GM11168 (cell line): Measurements from ENCODE around the gene EDEM1.

Source experiments
- in situ Hi-C: fragments of 300-500 bp; cut with MboI; formaldehyde crosslinking; loops from one replicate; pipeline ENCODE4 v1.12.0; 2022; ENCODE audit warnings: low sequenced_read_pairs; ENCODE audit not compliant: unreplicated experiment

EDEM1 gene

GRCh38 chr3:5197470-5198312, 10.2 kb downstream of the EDEM1 start:
- in situ Hi-C loops: no loop called here

DNA sequence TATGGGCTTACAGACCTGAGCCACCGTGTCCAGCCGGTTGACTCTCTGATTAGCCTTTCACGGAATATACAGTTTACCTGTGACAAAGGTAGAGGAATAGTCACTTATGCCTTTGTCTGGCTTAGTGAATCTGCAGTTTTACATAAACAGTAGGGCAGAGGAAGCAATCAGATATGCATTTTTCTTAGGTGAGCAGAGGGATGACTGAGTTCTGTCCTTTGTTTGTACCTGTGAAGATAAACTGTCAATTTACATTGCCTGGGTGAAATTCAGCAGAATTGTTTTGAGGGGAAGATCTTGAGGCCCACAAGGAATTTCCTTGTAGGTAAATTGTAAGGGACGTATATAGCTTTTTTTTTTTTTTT, 10.8 kb downstream of the EDEM1 start:
- in situ Hi-C loops: no loop called here

- in situ Hi-C loops: no loop called here
Observed at GRCh38 chr3:5198986-5199731, 11.7 kb downstream of the EDEM1 start.

DNA sequence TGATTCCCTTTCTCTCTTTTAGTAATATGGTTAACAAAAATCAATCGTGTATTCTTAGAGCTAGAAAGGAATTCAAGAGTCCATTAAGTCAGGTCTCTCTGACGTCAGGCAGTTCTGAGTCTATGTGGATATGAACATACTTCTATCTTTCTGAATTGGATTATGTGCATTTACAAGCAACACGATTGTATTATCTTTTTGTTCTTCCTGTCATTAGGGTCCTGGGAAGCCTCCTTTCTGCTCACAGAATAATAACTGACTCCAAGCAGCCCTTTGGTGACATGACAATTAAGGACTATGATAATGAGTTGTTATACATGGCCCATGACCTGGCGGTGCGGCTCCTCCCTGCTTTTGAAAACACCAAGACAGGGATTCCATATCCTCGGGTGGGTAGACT, 14.0 kb downstream of the EDEM1 start:
- in situ Hi-C loops: no loop called here

- in situ Hi-C loops: no loop called here
Observed at GRCh38 chr3:5202222-5202621, 14.7 kb downstream of the EDEM1 start.

GRCh38 chr3:5205165-5205941, 17.8 kb downstream of the EDEM1 start:
- in situ Hi-C loops: no loop called here

DNA sequence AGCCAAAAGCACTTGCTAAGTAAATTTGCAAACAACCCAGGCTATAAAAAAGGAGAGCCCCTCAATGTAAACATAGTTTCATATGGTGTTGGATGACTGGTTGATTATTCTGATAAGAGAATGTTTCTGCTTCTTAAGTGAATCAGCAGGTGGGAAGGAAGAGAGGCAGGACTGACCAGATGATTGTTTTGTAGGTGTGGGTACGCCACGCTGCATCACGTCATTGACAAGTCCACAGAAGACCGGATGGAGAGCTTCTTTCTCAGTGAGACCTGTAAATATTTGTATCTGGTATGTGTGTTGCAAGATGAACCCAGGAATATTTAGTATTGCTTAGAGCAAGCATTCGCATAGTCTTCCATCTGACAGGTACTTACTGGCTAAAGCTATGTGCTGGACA, 23.4 kb downstream of the EDEM1 start:
- in situ Hi-C loops: no loop called here

- in situ Hi-C loops: no loop called here
Observed at GRCh38 chr3:5212628-5213573, 25.4 kb downstream of the EDEM1 start.

DNA sequence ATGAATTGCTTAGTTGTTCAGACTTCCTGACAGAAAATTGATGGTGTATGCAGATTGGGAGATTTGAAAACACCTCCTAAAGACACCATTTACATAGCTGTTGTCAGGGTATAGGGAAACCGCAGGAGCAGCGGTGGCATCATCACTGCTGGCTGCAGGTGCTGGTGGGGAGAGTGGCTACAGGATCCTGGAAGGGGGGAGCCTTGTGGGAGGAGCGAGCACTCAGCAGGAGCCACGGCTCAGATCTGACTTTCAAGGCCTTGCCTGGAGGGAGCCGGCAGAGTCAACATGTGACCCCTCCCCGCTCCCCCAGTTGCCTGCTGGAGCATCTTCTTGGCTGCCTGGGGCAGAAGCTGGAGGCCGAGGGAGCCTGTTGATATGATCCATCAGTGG, 26.1 kb downstream of the EDEM1 start:
- in situ Hi-C loops: no loop called here

DNA sequence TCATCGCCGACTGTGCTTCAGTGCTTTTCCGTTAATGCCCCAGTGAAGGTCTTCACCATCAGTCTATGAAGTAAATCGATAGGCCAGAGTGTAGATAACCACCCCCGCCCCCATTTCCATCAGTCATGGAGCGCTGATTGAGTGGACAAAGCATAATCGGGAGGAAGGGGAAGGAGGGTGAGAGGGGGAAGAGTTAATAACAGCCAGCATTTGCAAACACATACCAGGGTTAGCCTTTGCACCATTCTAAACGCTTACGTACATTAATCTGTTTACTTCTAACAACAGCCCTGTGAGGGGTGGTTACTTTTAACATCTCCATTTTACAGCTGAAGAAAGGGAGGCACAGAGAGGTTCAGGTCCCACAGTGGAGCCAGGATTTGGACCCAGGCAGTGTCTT, 26.8 kb downstream of the EDEM1 start:
- in situ Hi-C loops: no loop called here

- in situ Hi-C loops: no loop called here
Observed at GRCh38 chr3:5217824-5218595, 30.5 kb downstream of the EDEM1 start.

GRCh38 chr3:5218815-5219214, 31.3 kb downstream of the EDEM1 start:
- in situ Hi-C loops: no loop called here

- in situ Hi-C loops: no loop called here
Observed at GRCh38 chr3:5219216-5219615, 31.7 kb downstream of the EDEM1 start.

- in situ Hi-C loops: no loop called here
Observed at GRCh38 chr3:5220193-5220592, 32.7 kb downstream of the EDEM1 start.

DNA sequence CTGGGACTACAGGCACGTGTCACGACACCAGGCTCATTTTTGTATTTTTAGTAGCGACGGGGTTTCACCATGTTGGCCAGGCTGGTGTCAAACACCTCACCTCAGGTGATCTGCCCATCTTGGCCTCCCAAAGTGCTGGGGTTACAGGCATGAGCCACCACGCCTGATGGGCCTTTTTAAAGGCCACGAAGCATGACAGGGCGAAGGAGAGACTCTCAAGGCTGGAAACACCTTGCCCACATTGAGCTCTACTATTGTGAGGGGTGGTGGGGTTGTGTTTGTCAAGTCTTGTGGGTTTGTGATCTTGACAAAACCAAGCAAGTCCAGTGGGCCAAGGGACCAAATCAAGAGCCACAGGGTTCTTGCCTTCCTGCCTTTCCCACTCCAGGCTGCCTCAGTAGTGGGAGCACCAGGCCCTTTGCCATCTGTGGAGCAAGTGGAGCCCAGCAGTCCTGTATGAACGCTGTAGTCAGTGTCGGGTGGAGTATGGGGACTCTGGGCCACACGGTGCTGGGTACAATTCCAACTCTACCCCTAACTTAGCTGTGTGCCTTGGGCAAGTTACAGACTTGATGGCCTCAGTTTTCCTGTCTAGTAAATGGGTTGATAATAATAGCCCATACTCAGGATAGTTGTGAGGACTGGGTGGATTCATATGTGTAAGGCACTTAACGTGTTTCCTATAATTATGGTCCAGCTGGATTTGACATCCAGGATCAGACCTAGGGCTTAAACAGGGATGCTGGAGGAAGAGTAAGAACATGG, 33.3 kb downstream of the EDEM1 start:
- in situ Hi-C loops: no loop called here

GRCh38 chr3:5221701-5222100, 34.2 kb downstream of the EDEM1 start:
- in situ Hi-C loops: no loop called here

DNA sequence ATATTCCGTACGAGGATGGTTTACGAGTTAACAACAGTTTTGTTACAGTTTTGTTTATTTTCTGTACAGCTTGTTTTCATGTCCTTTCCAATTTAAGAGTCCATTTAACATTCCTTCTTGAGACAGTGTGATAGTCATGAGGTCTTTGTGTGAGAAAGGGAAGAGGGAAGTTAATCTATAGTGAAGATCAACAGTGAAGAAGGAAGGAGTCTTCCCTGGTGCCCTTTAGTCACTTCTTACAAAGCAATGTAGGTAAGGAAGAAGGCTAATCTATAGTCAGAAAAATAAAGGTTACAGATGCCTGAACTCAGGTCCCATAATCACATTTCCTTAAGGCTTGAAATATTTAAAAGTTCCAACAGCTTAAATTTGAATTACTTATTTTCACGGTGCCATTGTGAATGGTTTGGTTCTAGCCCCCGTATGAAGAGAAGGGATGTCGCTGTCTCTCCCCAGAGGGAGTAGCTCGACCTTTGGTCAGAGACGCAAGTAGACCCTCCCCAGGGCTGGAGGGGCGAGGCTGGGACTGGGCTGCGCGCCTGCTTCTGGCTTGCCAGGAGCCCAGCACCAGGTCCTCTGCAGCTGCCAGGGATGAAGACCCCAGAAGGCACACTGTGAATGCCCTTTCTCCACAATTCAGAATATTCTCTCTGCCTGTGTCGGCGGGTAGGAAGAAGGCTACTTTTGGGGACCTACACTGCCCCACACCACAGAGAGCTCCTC, 34.9 kb downstream of the EDEM1 start:
- in situ Hi-C loops: no loop called here

DNA sequence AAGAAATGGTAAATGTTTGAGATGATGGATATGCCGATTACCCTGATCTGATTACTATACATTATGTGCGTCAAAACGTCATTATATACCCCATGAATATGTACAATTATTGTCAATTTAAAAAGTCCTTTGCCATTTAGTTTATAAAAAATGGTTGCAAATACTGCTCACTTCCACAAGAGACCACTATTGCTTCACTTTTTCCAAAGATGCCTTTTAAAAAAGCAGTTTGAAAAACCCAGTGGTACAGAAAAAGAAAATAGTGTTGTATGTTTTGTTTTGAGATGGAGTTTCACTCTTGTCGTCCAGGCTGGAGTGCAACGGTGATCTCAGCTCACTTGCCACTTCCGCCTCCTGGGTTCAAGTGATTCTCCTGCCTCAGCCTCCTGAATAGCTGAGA, 39.3 kb downstream of the EDEM1 start:
- in situ Hi-C loops: no loop called here
